Endodermal cell (in vitro differentiated cells): Measurements from ENCODE around the gene LYSMD3. TPM values are rescaled to one million over a fixed set of nuclear protein-coding genes. Genes with fewer than 3 reads are reported as not detected.

ENCODE experiments used
- DNase-seq: peaks from one replicate; pipeline ENCODE4 v3.0.0-alpha.2; 2017
- H3K27ac ChIP-seq: 2 replicates; pipeline ENCODE4 v1.5.1; 2013; ENCODE audit warnings: mild to moderate bottlenecking, low read depth, low read length, moderate library complexity
- H3K27me3 ChIP-seq: 2 replicates; pipeline ENCODE4 v1.6.1; 2013; ENCODE audit warnings: mild to moderate bottlenecking, low read length, moderate library complexity; ENCODE audit not compliant: insufficient read depth, control insufficient read depth, poor library complexity, severe bottlenecking
- H3K36me3 ChIP-seq: 2 replicates; pipeline ENCODE4 v1.7.0; 2013; ENCODE audit warnings: mild to moderate bottlenecking, low read length, moderate library complexity; ENCODE audit not compliant: control insufficient read depth, insufficient read depth
- H3K4me1 ChIP-seq: one replicate; pipeline ENCODE4 v1.7.0; 2013; ENCODE audit warnings: low read length; ENCODE audit not compliant: control insufficient read depth, insufficient read depth
- H3K4me3 ChIP-seq: 2 replicates; pipeline ENCODE4 v1.5.1; 2013; ENCODE audit warnings: mild to moderate bottlenecking, low read length, moderate library complexity
- H3K9ac ChIP-seq: 2 replicates; pipeline ENCODE4 v1.6.1; 2013; ENCODE audit warnings: mild to moderate bottlenecking, low read length, moderate library complexity; ENCODE audit not compliant: poor library complexity, severe bottlenecking; ENCODE audit errors: extremely low read depth
- H3K9me3 ChIP-seq: 2 replicates; pipeline ENCODE4 v1.6.1; 2013; ENCODE audit warnings: mild to moderate bottlenecking, low read length, moderate library complexity; ENCODE audit not compliant: control insufficient read depth
- H3K27ac Mint-ChIP-seq: 2 replicates; pipeline ENCODE4 v1.8.0; 2020; ENCODE audit warnings: mixed read lengths
- H3K27me3 Mint-ChIP-seq: 2 replicates; pipeline ENCODE4 v1.8.0; 2021; ENCODE audit warnings: mild to moderate bottlenecking, mixed read lengths; ENCODE audit not compliant: insufficient read depth
- H3K36me3 Mint-ChIP-seq: 2 replicates; pipeline ENCODE4 v1.8.0; 2020; ENCODE audit warnings: low read depth, mixed read lengths
- H3K4me1 Mint-ChIP-seq: 2 replicates; pipeline ENCODE4 v1.8.0; 2020; ENCODE audit warnings: mixed read lengths
- H3K4me3 Mint-ChIP-seq: 2 replicates; pipeline ENCODE4 v1.8.0; 2020; ENCODE audit warnings: mild to moderate bottlenecking, moderate library complexity, mixed read lengths
- H3K9me3 Mint-ChIP-seq: 2 replicates; pipeline ENCODE4 v1.8.0; 2020; ENCODE audit warnings: mild to moderate bottlenecking, mixed read lengths
- CTCF ChIP-seq: fragments of 200-600 bp; sonication (generic); conservative IDR thresholded peaks from 2 replicates; pipeline ENCODE4 v1.5.0; 2021; ENCODE audit warnings: antibody characterized with exemption, mild to moderate bottlenecking
- WGBS, 2 experiments: methylation state at CpG; one replicate each; pipeline versions ENCODE4 v1.1.5 to v1.1.7; 2013; ENCODE audit warnings: missing lambda C conversion rate in 2 of 2, mixed read lengths in 1 of 2; ENCODE audit not compliant: insufficient coverage in 1 of 2, insufficient read length in 1 of 2; 5-methylcytosine and 5-hydroxymethylcytosine counted together
- total RNA-seq, 2 donors: library from RNA; stranded (reverse); fragmentation: NEBNext Ultra II Directional in 1 of 2; extraction: Animal tissue kit (Norgen Biotek cat#: 25700) in 1 of 2; gene quantifications; 2 replicates in 1 of 2; 3 replicates in 1 of 2; pipeline ENCODE4 v1.2.1, GENCODE V29; 2021

LYSMD3 gene
- total RNA-seq, 2 donors from 2014 or later = 18.2 to 18.7 TPM

- TF ChIP-seq CTCF = no peak
- Mint-ChIP-seq H3K27me3 (no peaks in the 10 kb centered on the region), H3K27ac (no peak overlapping the region), H3K4me1 (peaks cover 11% of the 10 kb centered on the region), H3K4me3 (no peak overlapping the region), H3K36me3 (peaks cover 30% of the 10 kb centered on the region), H3K9me3 (peaks cover 42% of the 10 kb centered on the region)
- Histone ChIP-seq H3K9ac (no peak overlapping the region), H3K36me3 (no peaks in the 10 kb centered on the region), H3K27me3 (no peaks in the 10 kb centered on the region), H3K4me3 (no peak overlapping the region), H3K27ac (no peak overlapping the region), H3K9me3 (peaks cover 45% of the 10 kb centered on the region), H3K4me1 (no peaks in the 10 kb centered on the region)
- WGBS, 2 experiments = 93% methylated on average over 1 of the region's 1 CpG; no CpG with 5 or more reads in 1 of the 2 experiments
- DNase-seq = no peak
Measured at GRCh38 chr5:90571147-90571773, 41.9 kb upstream of the LYSMD3 start.

GRCh38 chr5:90570034-90570433 is 40.6 kb upstream of the LYSMD3 start:
- Mint-ChIP-seq H3K36me3 (peaks cover 32% of the 10 kb centered on the region), H3K27me3 (no peaks in the 10 kb centered on the region), H3K4me3 (no peak overlapping the region), H3K9me3 (peaks cover 37% of the 10 kb centered on the region), H3K27ac (no peak overlapping the region), H3K4me1 (peaks cover 11% of the 10 kb centered on the region)
- H3K4me1 ChIP-seq = no peaks in the 10 kb centered on the region
- TF ChIP-seq CTCF = no peak
- no peak overlapping the region for H3K27ac ChIP-seq
- no CpG with 5 or more reads among the region's 2 CpGs for WGBS, 2 experiments
- no peaks in the 10 kb centered on the region for H3K36me3 ChIP-seq
- no peak overlapping the region for H3K9ac ChIP-seq
- H3K9me3 ChIP-seq = peaks cover 52% of the 10 kb centered on the region
- peak overlapping the region; percentile 17 for H3K4me3 ChIP-seq
- no peaks in the 10 kb centered on the region for H3K27me3 ChIP-seq
- DNase-seq = no peak

DNA sequence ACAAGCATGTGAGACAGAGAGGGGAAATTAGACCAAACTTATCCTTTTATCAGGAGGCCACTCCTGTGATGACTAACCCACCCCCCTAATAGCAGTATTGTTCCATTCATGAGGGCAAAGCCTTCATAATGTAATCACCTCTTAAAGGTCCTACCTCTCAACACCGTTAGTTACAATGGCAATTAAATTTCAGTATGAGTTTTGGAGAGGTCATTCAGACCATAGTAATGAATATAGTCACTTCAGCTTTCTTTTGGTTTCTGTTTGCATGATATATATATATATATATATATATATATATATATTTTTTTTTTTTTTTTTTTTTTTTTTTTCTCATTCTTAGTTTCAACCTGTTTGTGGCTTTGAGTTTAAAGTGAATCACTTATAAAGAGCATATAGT is 39.7 kb upstream of the LYSMD3 start:
- no peak for DNase-seq
- Mint-ChIP-seq H3K27ac (no peak overlapping the region), H3K27me3 (no peaks in the 10 kb centered on the region), H3K36me3 (peaks cover 35% of the 10 kb centered on the region), H3K4me1 (peaks cover 7% of the 10 kb centered on the region), H3K9me3 (peaks cover 37% of the 10 kb centered on the region), H3K4me3 (no peak overlapping the region)
- H3K9ac ChIP-seq = no peak overlapping the region
- H3K4me1 ChIP-seq = no peaks in the 10 kb centered on the region
- H3K27ac ChIP-seq = no peak overlapping the region
- WGBS, 2 experiments = 100% methylated on average over 1 of the region's 1 CpG; no CpG with 5 or more reads in 1 of the 2 experiments
- H3K9me3 ChIP-seq = peaks cover 52% of the 10 kb centered on the region
- no peaks in the 10 kb centered on the region for H3K27me3 ChIP-seq
- TF ChIP-seq CTCF = no peak
- H3K4me3 ChIP-seq = no peak overlapping the region
- H3K36me3 ChIP-seq = no peaks in the 10 kb centered on the region
